H1 (cell line): ENCODE results near the gene APLN. TPM values are rescaled to one million over a fixed set of nuclear protein-coding genes. Genes with fewer than 3 reads are reported as not detected.

Source experiments
- CTCF ChIA-PET: fragments of 300-600 bp; sonication (Branson Sonifier 250); formaldehyde crosslinking; loops from one replicate; lab custom pipeline; 2021; ENCODE audit not compliant: partially characterized antibody; lab: Charles Lee
- POLR2A ChIA-PET: fragments of 300-600 bp; sonication (Branson Sonifier 250); formaldehyde crosslinking; loops from one replicate; lab custom pipeline; 2021; ENCODE audit warnings: inconsistent platforms; ENCODE audit not compliant: partially characterized antibody; lab: Charles Lee
- DNase-seq, 2 experiments: peaks; one replicate each; pipeline versions ENCODE4 v3.0.0 to v3.0.0-alpha.2; 2010 to 2022; ENCODE audit warnings: low spot score in 2 of 2, low read depth in 1 of 2, mixed read lengths in 1 of 2
- FAIRE-seq: peaks from 2 replicates; lab custom pipeline; 2011; peaks lifted over from hg19 to GRCh38; lab: Jason Lieb, UNC
- H2AFZ ChIP-seq: 2 replicates; pipeline ENCODE4 v1.8.1; 2012; ENCODE audit warnings: low read length, inconsistent platforms
- H2AK5ac ChIP-seq: 2 replicates; pipeline ENCODE4 v1.6.1; 2013; ENCODE audit warnings: low read depth, low read length
- H2BK120ac ChIP-seq: replicated peaks from 2 replicates; pipeline ENCODE3; 2013; ENCODE audit warnings: low read depth, low read length, inconsistent platforms
- H2BK12ac ChIP-seq: 2 replicates; pipeline ENCODE4 v1.6.1; 2013; ENCODE audit warnings: low read depth, low read length
- H2BK15ac ChIP-seq: 2 replicates; pipeline ENCODE4 v1.6.1; 2013; ENCODE audit warnings: low read length
- H2BK20ac ChIP-seq: 2 replicates; pipeline ENCODE4 v1.6.1; 2013; ENCODE audit warnings: low read length
- H2BK5ac ChIP-seq: 2 replicates; pipeline ENCODE4 v1.6.1; 2013; ENCODE audit warnings: low read depth, low read length
- H3K14ac ChIP-seq: 2 replicates; pipeline ENCODE4 v1.6.1; 2013; ENCODE audit warnings: inconsistent platforms; ENCODE audit not compliant: insufficient read length
- H3K18ac ChIP-seq: 2 replicates; pipeline ENCODE4 v1.6.1; 2013; ENCODE audit warnings: low read length; ENCODE audit errors: extremely low read depth
- H3K23ac ChIP-seq: 2 replicates; pipeline ENCODE4 v1.6.1; 2013; ENCODE audit warnings: inconsistent platforms; ENCODE audit not compliant: insufficient read length
- H3K23me2 ChIP-seq: 2 replicates; pipeline ENCODE4 v1.6.1; 2013; ENCODE audit warnings: low read depth, low read length
- H3K27ac ChIP-seq: 2 replicates; pipeline ENCODE4 v1.6.1; 2011; ENCODE audit warnings: low read depth, low read length, inconsistent platforms
- H3K27me3 ChIP-seq, 4 experiments: replicated peaks in 1 of 4; 1 replicate in 1 of 4; 2 replicates in 3 of 4; pipeline versions ENCODE4 v1.6.1 to v1.8.1; 2011 to 2013; ENCODE audit warnings: low read length in 3 of 4, mild to moderate bottlenecking in 3 of 4, inconsistent platforms in 2 of 4, mixed read lengths in 2 of 4, moderate library complexity in 1 of 4; ENCODE audit not compliant: control insufficient read depth in 3 of 4, insufficient read depth in 3 of 4; ENCODE audit errors: extremely low read depth in 1 of 4
- H3K36me3 ChIP-seq, 4 experiments: 2 replicates each; pipeline versions ENCODE4 v1.6.1 to v1.8.1; 2011 to 2013; ENCODE audit warnings: mild to moderate bottlenecking in 4 of 4, low read length in 3 of 4, moderate library complexity in 2 of 4, control low read depth in 1 of 4, inconsistent platforms in 1 of 4; ENCODE audit not compliant: insufficient read depth in 4 of 4, control insufficient read depth in 2 of 4
- H3K4ac ChIP-seq: replicated peaks from 2 replicates; pipeline ENCODE3; 2013; ENCODE audit warnings: low read length, low read depth, mixed read lengths, inconsistent platforms; ENCODE audit not compliant: insufficient read length
- H3K4me1 ChIP-seq, 4 experiments: replicated peaks in 1 of 4; 1 replicate in 1 of 4; 2 replicates in 3 of 4; pipeline versions ENCODE4 v1.6.1 to v1.8.1; 2011 to 2013; ENCODE audit warnings: low read length in 3 of 4, inconsistent platforms in 2 of 4, mixed read lengths in 1 of 4; ENCODE audit not compliant: insufficient read depth in 4 of 4, control insufficient read depth in 3 of 4
- H3K4me2 ChIP-seq, 2 experiments: 2 replicates each; pipeline versions ENCODE4 v1.6.1 to v1.8.1; 2011 to 2013; ENCODE audit warnings: low read depth in 2 of 2, low read length in 2 of 2, control low read depth in 1 of 2, inconsistent platforms in 1 of 2, mild to moderate bottlenecking in 1 of 2; ENCODE audit not compliant: insufficient read depth in 1 of 2
- H3K4me3 ChIP-seq, 4 experiments: fragments of 200-600, 300-600 bp in 1 of 4; sonication (generic), shearing (Covaris generic), sonication (Bioruptor Twin) in 1 of 4; 2 replicates each; pipeline versions ENCODE4 v1.5.1 to v1.8.1; 2011 to 2016; ENCODE audit warnings: low read length in 4 of 4, low read depth in 3 of 4, control low read depth in 2 of 4, inconsistent platforms in 2 of 4, mild to moderate bottlenecking in 2 of 4, mixed read lengths in 1 of 4, moderate library complexity in 1 of 4; ENCODE audit not compliant: insufficient read depth in 2 of 4; ENCODE audit errors: extremely low read depth in 1 of 4
- H3K56ac ChIP-seq: replicated peaks from 2 replicates; pipeline ENCODE3; 2013; ENCODE audit warnings: low read depth, mild to moderate bottlenecking, mixed read lengths, low read length, inconsistent platforms; ENCODE audit not compliant: insufficient read length
- H3K79me1 ChIP-seq: 2 replicates; pipeline ENCODE4 v1.6.1; 2013; ENCODE audit warnings: low read depth, low read length, control low read depth
- H3K79me2 ChIP-seq, 2 experiments: 2 replicates each; pipeline versions ENCODE4 v1.6.1 to v1.8.1; 2012 to 2013; ENCODE audit warnings: low read length in 2 of 2, mild to moderate bottlenecking in 2 of 2, inconsistent platforms in 1 of 2; ENCODE audit not compliant: insufficient read depth in 2 of 2, control insufficient read depth in 1 of 2
- H3K9ac ChIP-seq, 4 experiments: replicated peaks in 1 of 4; 1 replicate in 1 of 4; 2 replicates in 3 of 4; pipeline versions ENCODE4 v1.6.1 to v1.8.1; 2011 to 2013; ENCODE audit warnings: low read depth in 3 of 4, low read length in 3 of 4, control low read depth in 2 of 4, mild to moderate bottlenecking in 2 of 4, moderate library complexity in 2 of 4, inconsistent platforms in 1 of 4; ENCODE audit errors: extremely low read depth in 1 of 4
- H3K9me3 ChIP-seq, 2 experiments: 2 replicates each; pipeline versions ENCODE4 v1.6.1 to v1.8.1; 2012 to 2013; ENCODE audit warnings: mild to moderate bottlenecking in 2 of 2, moderate library complexity in 2 of 2, control low read depth in 1 of 2, inconsistent platforms in 1 of 2, low read depth in 1 of 2, low read length in 1 of 2, mixed read lengths in 1 of 2; ENCODE audit not compliant: insufficient read depth in 2 of 2
- H4K20me1 ChIP-seq, 2 experiments: replicated peaks in 1 of 2; 2 replicates each; pipeline versions ENCODE3 to v1.8.1; 2011 to 2013; ENCODE audit warnings: inconsistent platforms in 2 of 2, low read length in 2 of 2, mild to moderate bottlenecking in 1 of 2; ENCODE audit not compliant: insufficient read depth in 2 of 2, control insufficient read depth in 1 of 2
- H4K5ac ChIP-seq: 2 replicates; pipeline ENCODE4 v1.6.1; 2013; ENCODE audit warnings: low read length, low read depth, mixed read lengths, inconsistent platforms; ENCODE audit not compliant: insufficient read length
- H4K8ac ChIP-seq: 2 replicates; pipeline ENCODE4 v1.8.0; 2013; ENCODE audit warnings: mild to moderate bottlenecking, moderate library complexity, low read length, inconsistent platforms; ENCODE audit not compliant: insufficient read depth; ENCODE audit errors: extremely low read depth
- H4K91ac ChIP-seq: replicated peaks from 2 replicates; pipeline ENCODE3; 2013; ENCODE audit warnings: low read length, mixed read lengths, inconsistent platforms; ENCODE audit not compliant: insufficient read length
- CHD2 ChIP-seq: IDR thresholded peaks from 2 replicates; pipeline ENCODE4 v1.6.1; 2012; ENCODE audit warnings: low read length, improper control_type of control experiment
- CREB1 ChIP-seq: IDR thresholded peaks from 2 replicates; pipeline ENCODE4 v1.6.1; 2012; ENCODE audit warnings: inconsistent platforms
- CTBP2 ChIP-seq: IDR thresholded peaks from 2 replicates; pipeline ENCODE4 v1.7.0; 2011; ENCODE audit warnings: borderline replicate concordance, mild to moderate bottlenecking, moderate library complexity, mixed read lengths, low read length; ENCODE audit not compliant: insufficient read depth, insufficient read length
- EZH2 ChIP-seq: fragments of 200-600 bp; sonication (generic); IDR thresholded peaks from 2 replicates; pipeline ENCODE4 v1.7.1; 2012; ENCODE audit warnings: low read depth, mild to moderate bottlenecking, moderate library complexity, low read length, inconsistent platforms; ENCODE audit not compliant: severe bottlenecking
- GTF2F1 ChIP-seq: IDR thresholded peaks from 2 replicates; pipeline ENCODE4 v1.6.1; 2012; ENCODE audit warnings: low read depth, low read length, improper control_type of control experiment, borderline replicate concordance
- HDAC2 ChIP-seq, 2 experiments: fragments of 300-600 bp in 1 of 2; sonication (generic) in 1 of 2; IDR thresholded peaks; 2 replicates each; pipeline ENCODE4 v1.6.1; 2011 to 2012; ENCODE audit warnings: low read depth in 2 of 2, low read length in 2 of 2, mild to moderate bottlenecking in 2 of 2, moderate library complexity in 2 of 2, borderline replicate concordance in 1 of 2, inconsistent platforms in 1 of 2
- NANOG ChIP-seq: IDR thresholded peaks from 2 replicates; pipeline ENCODE4 v1.6.1; 2011; ENCODE audit warnings: low read length, low read depth, mild to moderate bottlenecking, inconsistent platforms; ENCODE audit not compliant: insufficient read depth, poor library complexity, severe bottlenecking
- RFX5 ChIP-seq: IDR thresholded peaks from 2 replicates; pipeline ENCODE4 v1.6.1; 2011; ENCODE audit warnings: low read depth, low read length, improper control_type of control experiment, borderline replicate concordance
- SIRT6 ChIP-seq: IDR thresholded peaks from one replicate; pipeline ENCODE4 v1.7.1; 2012; ENCODE audit warnings: low read length, inconsistent platforms
- SP1 ChIP-seq: IDR thresholded peaks from 2 replicates; pipeline ENCODE4 v1.6.1; 2011; ENCODE audit warnings: low read depth, low read length
- SP4 ChIP-seq: IDR thresholded peaks from 2 replicates; pipeline ENCODE4 v1.6.1; 2012; ENCODE audit warnings: low read length, inconsistent platforms
- TAF1 ChIP-seq: IDR thresholded peaks from 2 replicates; pipeline ENCODE4 v1.6.1; 2011; ENCODE audit warnings: mild to moderate bottlenecking, low read depth, low read length
- TAF7 ChIP-seq: optimal IDR thresholded peaks from 2 replicates; pipeline ENCODE3; 2011; ENCODE audit warnings: low read depth, mild to moderate bottlenecking, inconsistent platforms, low read length, moderate library complexity, borderline replicate concordance
- USF2 ChIP-seq: IDR thresholded peaks from 2 replicates; pipeline ENCODE4 v1.6.1; 2011; ENCODE audit warnings: low read length, improper control_type of control experiment
- WGBS, 2 experiments: shearing (Covaris generic) in 1 of 2; methylation state at CpG; one replicate each; pipeline versions ENCODE4 v1.1.6 to v1.1.7; 2013 to 2015; ENCODE audit warnings: low lambda C conversion rate in 2 of 2, mixed read lengths in 2 of 2, inconsistent platforms in 1 of 2, low coverage in 1 of 2, missing lambda C conversion rate in 1 of 2; ENCODE audit not compliant: insufficient replicate concordance in 2 of 2, insufficient coverage in 1 of 2, insufficient read length in 1 of 2; ENCODE audit errors: extremely low coverage in 1 of 2, missing lambda C conversion rate in 1 of 2; 5-methylcytosine and 5-hydroxymethylcytosine counted together
- polyA plus RNA-seq, 7 experiments: library from polyadenylated mRNA; depleted of rRNA in 3 of 7; stranded (reverse) in 5 of 7; unstranded in 2 of 7; fragments of >200 nt in 5 of 7; fragments of 200-250 nt in 2 of 7; gene quantifications; 1 replicate in 5 of 7; 2 replicates in 1 of 7; 4 replicates in 1 of 7; pipeline versions ENCODE4 v1.2.1 to v1.2.3, GENCODE V29; 2011 to 2013; ENCODE audit warnings: missing spikeins in 2 of 7, mixed read lengths in 2 of 7
- total RNA-seq: library from RNA; stranded (reverse); fragmentation: NEBNext Ultra II Directional; extraction: Animal tissue kit (Norgen Biotek cat#: 25700); gene quantifications from 2 replicates; pipeline ENCODE4 v1.2.1, GENCODE V29; 2021

APLN gene
- total and polyA plus RNA-seq, 2 of the 8 experiments (the other 6 are each of a cell fraction or from before 2014, with no cell fraction given), result 1.1 to 1.8 TPM

GRCh38 chrX:129659861-129660260 is 5.1 kb upstream of the APLN start:
- Histone ChIP-seq H3K79me1 (no peaks in the 10 kb centered on the region), H3K79me2 (no peaks in the 10 kb centered on the region), H2BK120ac (no peak overlapping the region), H2BK20ac (no peak overlapping the region), H4K91ac (no peak overlapping the region), H3K27ac (no peak overlapping the region), H3K4me2 (no peak overlapping the region), H3K56ac (no peak overlapping the region), H2BK15ac (no peak overlapping the region), H3K23me2 (no peaks in the 10 kb centered on the region), H4K5ac (no peak overlapping the region), H2BK12ac (no peak overlapping the region), H3K23ac (no peak overlapping the region), H3K18ac (no peak overlapping the region), H3K4me3 (no peak overlapping the region), H3K27me3 (peaks cover 0 to 12% (median 3%) of the 10 kb centered on the region in 4 experiments; a peak in 2 of 7 replicates), H2BK5ac (no peak overlapping the region), H3K36me3 (no peaks in the 10 kb centered on the region), H4K20me1 (no peaks in the 10 kb centered on the region), H3K14ac (no peak overlapping the region), H3K4ac (no peak overlapping the region), H2AK5ac (no peak overlapping the region), H2AFZ (no peak overlapping the region), H3K9me3 (peaks cover 0 to 3% of the 10 kb centered on the region in 2 experiments; a peak in 1 of 4 replicates), H4K8ac (no peak overlapping the region), H3K4me1 (peaks cover 0 to 6% (median 3%) of the 10 kb centered on the region in 4 experiments; a peak in 3 of 7 replicates), H3K9ac (no peak overlapping the region)
- CTCF ChIA-PET, result interaction anchor here (0.9 kb wide), 1 partner anchor 76 kb away, joined by 3 read pairs; no protein-coding TSS in a partner anchor
- FAIRE-seq (no peak), DNase-seq (no peak)
- WGBS, 2 experiments, result 93% methylated on average over 4 of the region's 5 CpGs; no CpG with 5 or more reads in 1 of the 2 experiments
- POLR2A ChIA-PET, result no interaction called here
- TF ChIP-seq EZH2 (no peak), RFX5 (no peak), USF2 (no peak), CHD2 (no peak), SP4 (no peak), SIRT6 (no peak), CREB1 (no peak), CTBP2 (no peak), NANOG (no peak), HDAC2 (IDR thresholded peaks at IDR 0.05; ENCODE audit: borderline replicate concordance in 1 of 2, low read depth in 2 of 2, low read length in 2 of 2) (no peak), SP1 (no peak), TAF7 (no peak), TAF1 (no peak), GTF2F1 (no peak)
